HEK293 (cell line): ENCODE results near the gene GAL.

ENCODE experiments used
- CTCF ChIA-PET: fragments of 350-600 bp; formaldehyde crosslinking; extraction: SDS; loops from one replicate; lab custom pipeline; 2021; ENCODE audit warnings: antibody characterized with exemption; lab: Yijun Ruan, JAX
- POLR2A ChIA-PET: fragments of 300-600 bp; formaldehyde crosslinking; extraction: SDS; loops from one replicate; lab custom pipeline; 2020; ENCODE audit warnings: antibody characterized with exemption, inconsistent platforms; lab: Yijun Ruan, JAX
- H3K27ac ChIP-seq: fragments of 200-500 bp; sonication (Bioruptor generic); 2 replicates; pipeline ENCODE4 v1.5.1; 2014; ENCODE audit warnings: low read depth, low read length, control low read depth, inconsistent platforms; ENCODE audit errors: extremely low read depth
- H3K36me3 ChIP-seq, 2 experiments: fragments of 200-500 bp in 1 of 2; sonication (Bioruptor generic) in 1 of 2; 1 replicate in 1 of 2; 2 replicates in 1 of 2; pipeline ENCODE4 v1.5.1; 2014 to 2017; ENCODE audit warnings: inconsistent platforms in 2 of 2, low read length in 2 of 2; ENCODE audit not compliant: control insufficient read depth in 2 of 2, insufficient read depth in 1 of 2
- H3K4me1 ChIP-seq: fragments of 200-500 bp; sonication (Bioruptor generic); 2 replicates; pipeline ENCODE4 v1.5.1; 2014; ENCODE audit warnings: mild to moderate bottlenecking, low read length, inconsistent platforms; ENCODE audit not compliant: control insufficient read depth, insufficient read depth
- H3K4me3 ChIP-seq: 2 replicates; pipeline ENCODE4 v1.5.1; 2011; ENCODE audit warnings: low read depth, mild to moderate bottlenecking, control low read depth, low read length, moderate library complexity
- H3K9me3 ChIP-seq: fragments of 200-500 bp; sonication (Bioruptor generic); 2 replicates; pipeline ENCODE4 v1.5.1; 2014; ENCODE audit warnings: low read depth, low read length, inconsistent platforms; ENCODE audit not compliant: control insufficient read depth, insufficient read depth
- HOXA7 ChIP-seq: sonication (generic); formaldehyde crosslinking; IDR thresholded peaks from 2 replicates; pipeline ENCODE4 v1.8.1; 2022; ENCODE audit warnings: missing genetic modification reagents, borderline replicate concordance
- HOXD13 ChIP-seq: sonication (generic); formaldehyde crosslinking; IDR thresholded peaks from 2 replicates; pipeline ENCODE4 v1.8.0; 2022; ENCODE audit warnings: missing genetic modification reagents, borderline replicate concordance
- SETDB1 ChIP-seq: IDR thresholded peaks from one replicate; pipeline ENCODE4 v1.6.1; 2017; ENCODE audit warnings: mild to moderate bottlenecking, low read length, moderate library complexity, mixed read lengths; ENCODE audit not compliant: insufficient read length
- YY1 ChIP-seq: fragments of 450-650 bp; formaldehyde crosslinking; IDR thresholded peaks from 2 replicates; pipeline ENCODE4 v1.5.1; 2018; ENCODE audit warnings: missing biosample characterization, missing genetic modification characterization
- ZBTB8A ChIP-seq: fragments of 450-650 bp; formaldehyde crosslinking; IDR thresholded peaks from 2 replicates; pipeline ENCODE4 v1.5.1; 2016; ENCODE audit warnings: missing biosample characterization, missing genetic modification characterization
- ZFHX2 ChIP-seq: fragments of 450-650 bp; formaldehyde crosslinking; conservative IDR thresholded peaks from 2 replicates; pipeline ENCODE4 v1.5.1; 2016; ENCODE audit warnings: missing biosample characterization, missing genetic modification characterization
- ZNF114 ChIP-seq: fragments of 450-650 bp; formaldehyde crosslinking; IDR thresholded peaks from 2 replicates; pipeline ENCODE4 v1.5.0; 2017; ENCODE audit warnings: missing biosample characterization, missing genetic modification characterization
- ZNF121 ChIP-seq: fragments of 450-650 bp; formaldehyde crosslinking; IDR thresholded peaks from 2 replicates; pipeline ENCODE4 v1.5.1; 2016; ENCODE audit warnings: missing biosample characterization, missing genetic modification characterization
- ZNF138 ChIP-seq: fragments of 450-650 bp; formaldehyde crosslinking; IDR thresholded peaks from 2 replicates; pipeline ENCODE4 v1.5.1; 2016; ENCODE audit warnings: missing biosample characterization, missing genetic modification characterization, borderline replicate concordance
- ZNF202 ChIP-seq: fragments of 450-650 bp; formaldehyde crosslinking; IDR thresholded peaks from 2 replicates; pipeline ENCODE4 v1.5.1; 2016; ENCODE audit warnings: missing biosample characterization, missing genetic modification characterization, borderline replicate concordance
- ZNF214 ChIP-seq: fragments of 450-650 bp; formaldehyde crosslinking; IDR thresholded peaks from 2 replicates; pipeline ENCODE4 v1.5.1; 2017; ENCODE audit warnings: missing biosample characterization, mild to moderate bottlenecking, missing genetic modification characterization, borderline replicate concordance
- ZNF248 ChIP-seq: fragments of 450-650 bp; formaldehyde crosslinking; IDR thresholded peaks from 2 replicates; pipeline ENCODE4 v1.5.1; 2017; ENCODE audit warnings: missing biosample characterization, missing genetic modification characterization
- ZNF292 ChIP-seq: fragments of 450-650 bp; formaldehyde crosslinking; IDR thresholded peaks from 2 replicates; pipeline ENCODE4 v1.5.1; 2016; ENCODE audit warnings: low read depth, missing biosample characterization, missing genetic modification characterization, borderline replicate concordance
- ZNF354C ChIP-seq: fragments of 450-650 bp; formaldehyde crosslinking; IDR thresholded peaks from 2 replicates; pipeline ENCODE4 v1.5.1; 2016; ENCODE audit warnings: missing biosample characterization, missing genetic modification characterization, low read depth, borderline replicate concordance
- ZNF473 ChIP-seq: fragments of 450-650 bp; formaldehyde crosslinking; IDR thresholded peaks from 2 replicates; pipeline ENCODE4 v1.5.1; 2017; ENCODE audit warnings: missing biosample characterization, missing genetic modification characterization
- ZNF530 ChIP-seq: fragments of 450-650 bp; formaldehyde crosslinking; IDR thresholded peaks from 2 replicates; pipeline ENCODE4 v1.5.1; 2016; ENCODE audit warnings: low read depth, missing biosample characterization, missing genetic modification characterization
- ZNF830 ChIP-seq: fragments of 450-650 bp; IDR thresholded peaks from 2 replicates; pipeline ENCODE4 v1.5.0; 2018; ENCODE audit warnings: missing biosample characterization, missing genetic modification characterization, low read depth, mild to moderate bottlenecking, moderate library complexity
- TF ChIP-seq, protein P1 (sequence below): fragments of 450-650 bp; formaldehyde crosslinking; IDR thresholded peaks from 2 replicates; pipeline ENCODE4 v1.5.1; 2016; ENCODE audit warnings: missing biosample characterization, missing genetic modification characterization
- TF ChIP-seq, protein P2 (sequence below): fragments of 450-650 bp; formaldehyde crosslinking; IDR thresholded peaks from 2 replicates; pipeline ENCODE4 v1.5.1; 2016; ENCODE audit warnings: missing biosample characterization, missing genetic modification characterization
- TF ChIP-seq, protein P3 (sequence below): fragments of 450-650 bp; formaldehyde crosslinking; IDR thresholded peaks from 2 replicates; pipeline ENCODE4 v1.5.1; 2016; ENCODE audit warnings: missing biosample characterization, missing genetic modification characterization

The GAL gene

DNA sequence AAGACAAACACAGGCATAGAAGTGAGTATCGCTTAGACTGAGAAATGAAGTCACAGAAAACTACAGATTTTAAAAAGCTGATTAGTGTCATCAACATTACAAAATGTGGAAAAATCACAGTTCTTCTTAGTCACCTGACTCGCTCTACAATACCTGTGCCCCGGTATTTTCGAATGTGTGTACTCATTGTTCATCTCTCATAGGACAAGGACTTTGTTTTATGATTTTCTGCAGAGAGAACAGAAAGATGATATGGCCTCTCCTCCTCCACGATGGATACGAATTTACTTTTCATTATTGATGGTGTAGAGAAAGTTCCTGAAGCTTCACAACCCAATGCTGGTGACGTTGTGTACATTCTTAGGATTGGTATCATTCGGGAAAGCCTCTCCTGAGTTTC, 29.4 kb upstream of the GAL start:
- peaks cover 10% of the 10 kb centered on the region for H3K4me1 ChIP-seq
- no peaks in the 10 kb centered on the region for H3K36me3 ChIP-seq
- no peaks in the 10 kb centered on the region for H3K9me3 ChIP-seq
- POLR2A ChIA-PET: interaction anchor here (0.6 kb wide), 1 partner anchor 248 kb away, joined by 3 read pairs; no protein-coding TSS in a partner anchor
- no peak overlapping the region for H3K4me3 ChIP-seq
- CTCF ChIA-PET: interaction anchor here (1.4 kb wide), 1 partner anchor 12 kb away, joined by 3 read pairs; no protein-coding TSS in a partner anchor
- TF ChIP-seq ZBTB8A (tag by site-specific recombination) (no peak), SETDB1 (peak; percentile 48)
- TF ChIP-seq, protein P1, sequence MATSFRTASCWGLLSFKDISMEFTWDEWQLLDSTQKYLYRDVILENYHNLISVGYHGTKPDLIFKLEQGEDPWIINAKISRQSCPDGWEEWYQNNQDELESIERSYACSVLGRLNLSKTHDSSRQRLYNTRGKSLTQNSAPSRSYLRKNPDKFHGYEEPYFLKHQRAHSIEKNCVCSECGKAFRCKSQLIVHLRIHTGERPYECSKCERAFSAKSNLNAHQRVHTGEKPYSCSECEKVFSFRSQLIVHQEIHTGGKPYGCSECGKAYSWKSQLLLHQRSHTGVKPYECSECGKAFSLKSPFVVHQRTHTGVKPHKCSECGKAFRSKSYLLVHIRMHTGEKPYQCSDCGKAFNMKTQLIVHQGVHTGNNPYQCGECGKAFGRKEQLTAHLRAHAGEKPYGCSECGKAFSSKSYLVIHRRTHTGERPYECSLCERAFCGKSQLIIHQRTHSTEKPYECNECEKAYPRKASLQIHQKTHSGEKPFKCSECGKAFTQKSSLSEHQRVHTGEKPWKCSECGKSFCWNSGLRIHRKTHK (tag by site-specific recombination): peak; percentile 96
- H3K27ac ChIP-seq: no peak overlapping the region

DNA sequence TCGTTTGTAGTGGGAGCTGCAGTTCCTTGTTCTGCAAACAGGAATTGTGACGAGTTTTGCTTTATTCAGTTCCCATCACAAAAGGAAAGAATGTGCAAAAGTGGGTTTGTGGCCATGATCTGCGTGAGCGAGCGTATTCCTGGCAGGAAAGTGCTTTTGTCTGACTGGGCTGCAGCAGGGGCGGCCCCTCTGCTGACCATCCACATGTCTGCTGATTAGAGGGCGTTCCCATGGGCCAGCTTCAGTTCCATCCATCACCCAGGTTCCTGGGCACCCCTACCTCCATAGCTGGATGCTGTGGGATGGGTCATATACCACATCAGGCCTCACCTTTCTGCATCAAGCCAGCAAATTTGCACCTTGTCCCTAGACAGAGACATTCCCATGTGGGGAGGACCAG, 28.9 kb upstream of the GAL start:
- TF ChIP-seq ZNF214 (tag by site-specific recombination) (no peak), YY1 (tag by site-specific recombination) (no peak), HOXA7 (no peak), ZNF530 (no peak), ZNF473 (tag by site-specific recombination) (no peak), ZNF830 (tag by site-specific recombination) (no peak), ZNF354C (tag by site-specific recombination) (no peak), ZFHX2 (tag by site-specific recombination) (no peak), ZNF114 (tag by site-specific recombination) (no peak), ZNF121 (no peak), ZNF248 (tag by site-specific recombination) (no peak), ZNF202 (tag by site-specific recombination) (no peak), HOXD13 (CRISPR knock-in tag) (no peak), ZNF138 (tag by site-specific recombination) (no peak), ZNF292 (tag by site-specific recombination) (no peak)
- TF ChIP-seq, protein P2, sequence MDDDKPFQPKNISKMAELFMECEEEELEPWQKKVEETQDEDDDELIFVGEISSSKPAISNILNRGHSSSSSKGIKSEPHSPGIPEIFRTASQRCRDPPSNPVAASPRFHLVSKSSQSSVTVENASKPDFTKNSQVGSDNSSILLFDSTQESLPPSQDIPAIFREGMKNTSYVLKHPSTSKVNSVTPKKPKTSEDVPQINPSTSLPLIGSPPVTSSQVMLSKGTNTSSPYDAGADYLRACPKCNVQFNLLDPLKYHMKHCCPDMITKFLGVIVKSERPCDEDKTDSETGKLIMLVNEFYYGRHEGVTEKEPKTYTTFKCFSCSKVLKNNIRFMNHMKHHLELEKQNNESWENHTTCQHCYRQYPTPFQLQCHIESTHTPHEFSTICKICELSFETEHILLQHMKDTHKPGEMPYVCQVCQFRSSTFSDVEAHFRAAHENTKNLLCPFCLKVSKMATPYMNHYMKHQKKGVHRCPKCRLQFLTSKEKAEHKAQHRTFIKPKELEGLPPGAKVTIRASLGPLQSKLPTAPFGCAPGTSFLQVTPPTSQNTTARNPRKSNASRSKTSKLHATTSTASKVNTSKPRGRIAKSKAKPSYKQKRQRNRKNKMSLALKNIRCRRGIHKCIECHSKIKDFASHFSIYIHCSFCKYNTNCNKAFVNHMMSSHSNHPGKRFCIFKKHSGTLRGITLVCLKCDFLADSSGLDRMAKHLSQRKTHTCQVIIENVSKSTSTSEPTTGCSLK: no peak
- TF ChIP-seq, protein P3, sequence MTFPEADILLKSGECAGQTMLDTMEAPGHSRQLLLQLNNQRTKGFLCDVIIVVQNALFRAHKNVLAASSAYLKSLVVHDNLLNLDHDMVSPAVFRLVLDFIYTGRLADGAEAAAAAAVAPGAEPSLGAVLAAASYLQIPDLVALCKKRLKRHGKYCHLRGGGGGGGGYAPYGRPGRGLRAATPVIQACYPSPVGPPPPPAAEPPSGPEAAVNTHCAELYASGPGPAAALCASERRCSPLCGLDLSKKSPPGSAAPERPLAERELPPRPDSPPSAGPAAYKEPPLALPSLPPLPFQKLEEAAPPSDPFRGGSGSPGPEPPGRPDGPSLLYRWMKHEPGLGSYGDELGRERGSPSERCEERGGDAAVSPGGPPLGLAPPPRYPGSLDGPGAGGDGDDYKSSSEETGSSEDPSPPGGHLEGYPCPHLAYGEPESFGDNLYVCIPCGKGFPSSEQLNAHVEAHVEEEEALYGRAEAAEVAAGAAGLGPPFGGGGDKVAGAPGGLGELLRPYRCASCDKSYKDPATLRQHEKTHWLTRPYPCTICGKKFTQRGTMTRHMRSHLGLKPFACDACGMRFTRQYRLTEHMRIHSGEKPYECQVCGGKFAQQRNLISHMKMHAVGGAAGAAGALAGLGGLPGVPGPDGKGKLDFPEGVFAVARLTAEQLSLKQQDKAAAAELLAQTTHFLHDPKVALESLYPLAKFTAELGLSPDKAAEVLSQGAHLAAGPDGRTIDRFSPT: no peak
- TF ChIP-seq, all 188 proteins: peak for 0
- ChIA-PET POLR2A (no interaction called here), CTCF (interaction anchor here (1.4 kb wide), 1 partner anchor 12 kb away, joined by 3 read pairs; no protein-coding TSS in a partner anchor)
- Histone ChIP-seq H3K4me3 (no peak overlapping the region), H3K9me3 (no peaks in the 10 kb centered on the region), H3K27ac (no peak overlapping the region), H3K4me1 (peaks cover 10% of the 10 kb centered on the region), H3K36me3 (no peaks in the 10 kb centered on the region)
